Motor neuron (in vitro differentiated cells): ENCODE measurements around the gene LGALS7. TPM values are rescaled to one million over a fixed set of nuclear protein-coding genes. Genes with fewer than 3 reads are reported as not detected.
"Not testable (repeated sequence)": the region's sequence is repeated elsewhere in the genome, so short reads cannot be mapped to it uniquely, and the experiment has no call there.

Experiments used
- ATAC-seq, 8 experiments: fragments of 200-7000 bp; cut with Tn5 transposase; replicated peaks in 6 of 8; 2 replicates each; pipeline ENCODE4 v1.8.0; 2021; ENCODE audit warnings: mild to moderate bottlenecking in 8 of 8, moderate library complexity in 8 of 8
- H3K27ac ChIP-seq, 2 donors: fragments of 250-450 bp; sonication (Bioruptor Pico); 2 replicates each; pipeline ENCODE4 v1.9.0; 2021; ENCODE audit warnings: antibody characterized with exemption in 2 of 2, mild to moderate bottlenecking in 2 of 2, moderate library complexity in 1 of 2
- H3K4me1 ChIP-seq, 2 donors: fragments of 250-450 bp; sonication (Bioruptor Pico); replicated peaks in 1 of 2; 2 replicates each; pipeline ENCODE4 v1.6.1; 2021; ENCODE audit warnings: antibody characterized with exemption in 2 of 2, mild to moderate bottlenecking in 2 of 2, moderate library complexity in 1 of 2
- H3K4me3 ChIP-seq, 5 donors: fragments of 250-450 bp; sonication (Bioruptor Pico); 2 replicates each; pipeline ENCODE4 v1.9.0; 2021; ENCODE audit warnings: antibody characterized with exemption in 5 of 5, mild to moderate bottlenecking in 5 of 5, moderate library complexity in 4 of 5
- WGBS, 10 experiments: fragments of 450-650 bp; shearing (Covaris generic); methylation state at CpG; one replicate each; pipeline ENCODE4 v1.0.0; 2022; 5-methylcytosine and 5-hydroxymethylcytosine counted together
- in situ Hi-C, 9 experiments: fragments of 400-800 bp; cut with MboI; loops; one replicate each; pipeline ENCODE4 v1.15.0; 2021; ENCODE audit warnings: low sequenced_read_pairs in 9 of 9, low pct_unique_long_range_greater_than_20kb in 2 of 9; ENCODE audit not compliant: unreplicated experiment in 9 of 9
- total RNA-seq, 8 experiments: library from RNA; unstranded; fragments of 300-600 nt; gene quantifications; 2 replicates each; pipeline versions ENCODE4 v1.2.3 to v1.2.4, GENCODE V29; 2022

Gene LGALS7
- total RNA-seq, 8 experiments from 2014 or later = 1.0 TPM; not detected in 7

- Histone ChIP-seq H3K4me3 (no peak overlapping the region), H3K4me1 (no peaks in the 10 kb centered on the region), H3K27ac (no peak overlapping the region)
- in situ Hi-C loops = no loop called here
- WGBS, 10 experiments = 8 to 57% (median 18%) methylated on average over 1 to 4 of the region's 7 CpGs; no CpG with 5 or more reads in 5 of the 10 experiments
- ATAC-seq = no peak
Observed at GRCh38 chr19:38778733-38779132, 5.4 kb upstream of the LGALS7 start.

DNA sequence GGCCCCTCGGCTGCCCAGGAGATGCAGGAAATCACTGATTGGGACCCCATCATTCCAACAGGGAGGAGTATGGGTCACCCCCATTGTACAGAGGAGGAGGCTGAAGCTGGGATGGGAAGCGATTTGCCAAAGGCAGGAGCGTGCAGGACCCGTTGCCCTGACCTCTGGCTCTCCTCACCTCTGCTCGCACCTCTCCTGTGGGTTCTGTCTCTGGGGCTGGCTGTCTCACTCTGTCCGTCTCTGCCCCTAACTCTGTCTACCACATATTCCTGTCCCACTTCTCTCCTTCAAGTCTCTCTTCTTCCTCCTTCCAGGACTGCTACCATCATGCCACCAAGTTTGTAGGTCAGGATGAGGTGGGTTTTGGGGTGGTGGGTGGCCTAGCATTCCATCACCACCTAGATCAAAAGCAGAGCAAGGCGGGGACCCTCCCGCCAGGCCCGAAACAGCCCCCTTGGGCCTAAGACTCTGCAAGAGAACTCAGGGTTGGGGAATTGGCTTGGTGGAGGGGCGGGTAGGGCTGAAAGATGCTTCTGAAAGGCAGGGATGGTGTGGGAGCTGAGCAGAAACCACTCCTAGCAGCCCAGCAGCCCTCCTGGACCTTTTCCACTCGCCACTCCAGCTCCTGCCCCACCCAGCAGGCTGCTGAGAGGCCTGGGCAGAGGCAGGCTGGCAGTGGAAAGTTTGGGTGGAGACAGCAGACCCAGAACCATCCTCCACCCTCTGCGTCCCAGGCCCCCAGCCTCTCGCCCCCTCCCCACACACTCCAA, 1.0 kb upstream of the LGALS7 start:
- 86 to 100% (median 91%) methylated on average over 1 to 7 of the region's 13 CpGs; no CpG with 5 or more reads in 6 of the 10 experiments for WGBS, 10 experiments
- in situ Hi-C loops = no loop called here
- ATAC-seq = no peak

GRCh38 chr19:38771569-38771968, 1.7 kb downstream of the LGALS7 start:
- H3K4me1 ChIP-seq, H3K27ac ChIP-seq, ATAC-seq, in situ Hi-C loops, H3K4me3 ChIP-seq: not testable (repeated sequence)
- WGBS, 10 experiments = no CpG with 5 or more reads among the region's 30 CpGs

More for the DNA sequence above, 1.0 kb upstream of the LGALS7 start:
- Histone ChIP-seq H3K4me3 (no peak overlapping the region), H3K27ac (no peak overlapping the region), H3K4me1 (no peaks in the 10 kb centered on the region)

GRCh38 chr19:38770949-38771275, 2.4 kb downstream of the LGALS7 start:
- peak; percentile 42 to 86 (median 74) for ATAC-seq
- H3K27ac ChIP-seq, H3K4me1 ChIP-seq, H3K4me3 ChIP-seq, in situ Hi-C loops: not testable (repeated sequence)
- no CpG with 5 or more reads among the region's 22 CpGs for WGBS, 10 experiments

GRCh38 chr19:38770228-38770948, 2.9 kb downstream of the LGALS7 start:
- in situ Hi-C loops, H3K4me3 ChIP-seq, H3K4me1 ChIP-seq, H3K27ac ChIP-seq: not testable (repeated sequence)
- peak in 6 of 8 experiments; percentile 7 to 28 (median 14) for ATAC-seq
- no CpG with 5 or more reads among the region's 58 CpGs for WGBS, 10 experiments

GRCh38 chr19:38769635-38770211, 3.6 kb downstream of the LGALS7 start:
- Histone ChIP-seq H3K27ac (no peak overlapping the region), H3K4me3 (no peak overlapping the region), H3K4me1 (no peaks in the 10 kb centered on the region)
- ATAC-seq = peak; percentile 50 to 91 (median 72)
- in situ Hi-C loops = no loop called here
- 27 to 100% (median 43%) methylated on average over 1 to 12 of the region's 42 CpGs; no CpG with 5 or more reads in 4 of the 10 experiments for WGBS, 10 experiments

DNA sequence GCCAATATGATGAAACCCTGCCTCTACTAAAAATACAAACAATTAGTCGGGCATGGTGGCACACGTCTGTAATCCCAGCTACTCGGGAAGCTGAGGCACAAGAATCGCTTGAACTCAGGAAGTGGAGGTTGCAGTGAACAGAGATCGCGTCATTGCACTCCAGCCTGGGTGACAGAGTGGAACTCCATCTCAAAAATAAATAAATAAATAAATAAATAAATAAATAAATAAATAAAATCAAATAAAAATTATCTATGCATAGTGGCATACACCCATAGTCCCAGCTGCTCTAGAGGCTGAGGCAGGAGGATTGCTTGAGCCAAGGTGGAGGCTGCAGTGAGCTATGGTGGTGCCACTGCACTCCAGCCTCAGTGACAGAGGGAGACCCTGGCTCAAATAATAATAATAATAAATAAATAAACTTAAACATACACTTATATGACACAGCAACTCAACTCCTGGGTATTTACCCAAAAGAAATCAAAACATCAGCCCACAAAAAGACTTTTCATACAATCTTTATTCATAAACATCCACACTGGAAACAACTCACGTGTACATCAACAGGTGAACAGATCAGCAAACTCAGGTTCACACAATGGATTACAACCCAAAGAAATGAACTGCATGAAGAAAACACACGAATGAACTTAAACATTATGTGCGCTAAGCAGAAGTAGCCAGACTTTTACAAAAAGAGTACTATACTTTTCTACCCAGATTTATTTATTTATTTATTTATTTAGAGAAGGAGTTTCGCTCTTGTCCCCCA, 6.9 kb downstream of the LGALS7 start:
- Histone ChIP-seq H3K4me1 (no peaks in the 10 kb centered on the region), H3K4me3 (no peak overlapping the region), H3K27ac (no peak overlapping the region)
- no peak for ATAC-seq
- 64 to 100% (median 92%) methylated on average over 1 to 8 of the region's 10 CpGs for WGBS, 10 experiments
- in situ Hi-C loops = no loop called here

GRCh38 chr19:38765214-38765613, 8.1 kb downstream of the LGALS7 start:
- no peak for ATAC-seq
- Histone ChIP-seq H3K4me3 (no peak overlapping the region), H3K27ac (no peak overlapping the region), H3K4me1 (no peaks in the 10 kb centered on the region)
- in situ Hi-C loops = no loop called here
- 78 to 100% (median 92%) methylated on average over 1 to 2 of the region's 2 CpGs for WGBS, 10 experiments

GRCh38 chr19:38763795-38764220, 9.5 kb downstream of the LGALS7 start:
- in situ Hi-C loops = no loop called here
- Histone ChIP-seq H3K27ac (no peak overlapping the region), H3K4me3 (no peak overlapping the region), H3K4me1 (no peaks in the 10 kb centered on the region)
- 69 to 100% (median 94%) methylated on average over 2 to 3 of the region's 3 CpGs; no CpG with 5 or more reads in 3 of the 10 experiments for WGBS, 10 experiments
- no peak for ATAC-seq

- 0 to 100% (median 75%) methylated on average over 1 to 7 of the region's 9 CpGs; no CpG with 5 or more reads in 1 of the 10 experiments for WGBS, 10 experiments
Observed at GRCh38 chr19:38761884-38762389, 11.4 kb downstream of the LGALS7 start.

DNA sequence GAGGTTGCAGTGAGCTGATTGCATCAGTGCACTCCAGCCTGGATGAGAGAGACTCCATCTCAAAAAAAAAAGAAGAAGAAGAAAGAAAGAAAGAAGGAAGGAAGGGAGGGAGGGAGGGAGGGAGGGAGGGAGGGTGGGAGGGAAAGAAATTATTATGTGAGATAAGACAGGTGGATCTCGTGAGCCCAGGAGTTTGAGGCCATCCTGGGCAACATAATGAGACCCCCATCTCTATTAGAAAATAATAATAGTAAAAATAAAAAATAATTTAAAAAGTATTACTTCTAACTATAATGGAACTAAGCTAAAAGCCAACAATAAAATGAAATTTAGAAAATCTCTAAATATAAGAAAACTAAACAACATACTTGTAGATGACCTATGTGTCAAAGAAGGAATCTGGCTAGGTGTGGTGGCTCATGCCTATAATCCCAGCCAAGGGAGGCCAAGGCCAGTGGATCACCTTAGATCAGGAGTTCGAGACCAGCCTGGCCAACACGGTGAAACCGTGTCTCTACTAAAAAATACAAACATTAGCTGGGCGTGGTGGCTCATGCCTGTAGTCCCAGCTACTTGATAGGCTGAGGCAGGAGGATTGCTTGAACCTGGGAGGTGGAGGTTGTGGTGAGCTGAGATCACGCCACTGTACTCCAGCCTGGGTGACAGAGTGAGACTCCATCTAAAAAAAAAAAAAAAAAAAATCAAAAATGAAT, 12.4 kb downstream of the LGALS7 start:
- ATAC-seq, in situ Hi-C loops, H3K27ac ChIP-seq, H3K4me1 ChIP-seq, H3K4me3 ChIP-seq: not testable (repeated sequence)
- WGBS, 10 experiments = 49 to 100% (median 77%) methylated on average over 1 to 6 of the region's 6 CpGs

More at GRCh38 chr19:38761884-38762389, 11.4 kb downstream of the LGALS7 start:
- H3K4me3 ChIP-seq, in situ Hi-C loops, H3K27ac ChIP-seq, H3K4me1 ChIP-seq, ATAC-seq: not testable (repeated sequence)

- ATAC-seq = no peak
- Histone ChIP-seq H3K4me3 (no peak overlapping the region), H3K27ac (no peak overlapping the region), H3K4me1 (no peaks in the 10 kb centered on the region)
- in situ Hi-C loops = no loop called here
- 27 to 87% (median 82%) methylated on average over 2 to 9 of the region's 10 CpGs; no CpG with 5 or more reads in 2 of the 10 experiments for WGBS, 10 experiments
Observed at GRCh38 chr19:38759590-38760003, 13.7 kb downstream of the LGALS7 start.
